OCI-LY1 (cell line): ENCODE measurements around the gene HS3ST2.

ENCODE experiments used
- CTCF ChIP-seq: fragments of 200-600 bp; sonication (generic), shearing (Covaris generic); IDR thresholded peaks from 2 replicates; pipeline ENCODE4 v1.5.1; 2017; ENCODE audit warnings: mild to moderate bottlenecking, antibody characterized with exemption, low read length, moderate library complexity, mixed read lengths
- EZH2 ChIP-seq: fragments of 200-600 bp; sonication (generic), shearing (Covaris generic); IDR thresholded peaks from 2 replicates; pipeline ENCODE4 v1.8.0; 2017; ENCODE audit warnings: borderline replicate concordance, mixed run types, mild to moderate bottlenecking, antibody characterized with exemption, low read length, moderate library complexity, mixed read lengths

- no peak for TF ChIP-seq EZH2
- TF ChIP-seq CTCF = no peak
Observed at GRCh38 chr16:22926105-22926751, 112.3 kb downstream of the HS3ST2 start.
